ENCODE results near the gene BTBD9.
"Not testable (repeated sequence)": the region's sequence is repeated elsewhere in the genome, so short reads cannot be mapped to it uniquely, and the experiment has no call there.

BTBD9 gene

GRCh38 chr6:38347829-38348228 lies 291.9 kb downstream of the BTBD9 start:
- not testable (repeated sequence) for DNase-seq (ENCODE audit: low read depth in 2 of 2)

- DNase-seq (ENCODE audit: low read depth in 2 of 2), result no peak
These were observed 293.2 kb downstream of the BTBD9 start for GRCh38 chr6:38346291-38347079.

- no peak for DNase-seq (ENCODE audit: low read depth in 2 of 2)
These were observed 294.1 kb downstream of the BTBD9 start for GRCh38 chr6:38345586-38345985.

- no peak for DNase-seq (ENCODE audit: low read depth in 2 of 2)
These were observed 298.2 kb downstream of the BTBD9 start for GRCh38 chr6:38341496-38341895.

GRCh38 chr6:38339914-38340313 lies 299.8 kb downstream of the BTBD9 start:
- no peak for DNase-seq (ENCODE audit: low read depth in 2 of 2)

GRCh38 chr6:38337819-38338465 lies 301.8 kb downstream of the BTBD9 start:
- no peak for DNase-seq (ENCODE audit: low read depth in 2 of 2)

GRCh38 chr6:38336922-38337321 lies 302.8 kb downstream of the BTBD9 start:
- no peak for DNase-seq (ENCODE audit: low read depth in 2 of 2)

GRCh38 chr6:38326837-38327236 lies 312.9 kb downstream of the BTBD9 start:
- no peak for DNase-seq (ENCODE audit: low read depth in 2 of 2)

- DNase-seq (ENCODE audit: low read depth in 2 of 2), result no peak
These were observed 316.5 kb downstream of the BTBD9 start for GRCh38 chr6:38323216-38323615.

GRCh38 chr6:38322138-38322537 lies 317.6 kb downstream of the BTBD9 start:
- no peak for DNase-seq (ENCODE audit: low read depth in 2 of 2)

- no peak for DNase-seq (ENCODE audit: low read depth in 2 of 2)
These were observed 318.9 kb downstream of the BTBD9 start for GRCh38 chr6:38320843-38321242.

- no peak for DNase-seq (ENCODE audit: low read depth in 2 of 2)
These were observed 319.4 kb downstream of the BTBD9 start for GRCh38 chr6:38320358-38320757.

GRCh38 chr6:38319256-38320212 lies 320.2 kb downstream of the BTBD9 start:
- no peak for DNase-seq (ENCODE audit: low read depth in 2 of 2)

- DNase-seq (ENCODE audit: low read depth in 2 of 2), result no peak
These were observed 323.4 kb downstream of the BTBD9 start for GRCh38 chr6:38316099-38316868.

GRCh38 chr6:38311201-38311600 lies 328.5 kb downstream of the BTBD9 start:
- no peak for DNase-seq (ENCODE audit: low read depth in 2 of 2)

GRCh38 chr6:38310061-38310460 lies 329.7 kb downstream of the BTBD9 start:
- no peak for DNase-seq (ENCODE audit: low read depth in 2 of 2)

- no peak for DNase-seq (ENCODE audit: low read depth in 2 of 2)
These were observed 332.0 kb downstream of the BTBD9 start for GRCh38 chr6:38307740-38308139.

GRCh38 chr6:38306931-38307330 lies 332.8 kb downstream of the BTBD9 start:
- DNase-seq (ENCODE audit: low read depth in 2 of 2), result no peak

- no peak for DNase-seq (ENCODE audit: low read depth in 2 of 2)
These were observed 333.6 kb downstream of the BTBD9 start for GRCh38 chr6:38305995-38306681.

- no peak for DNase-seq (ENCODE audit: low read depth in 2 of 2)
These were observed 336.9 kb downstream of the BTBD9 start for GRCh38 chr6:38302838-38303237.

GRCh38 chr6:38302081-38302480 lies 337.6 kb downstream of the BTBD9 start:
- no peak for DNase-seq (ENCODE audit: low read depth in 2 of 2)

Data from stimulated activated CD4-positive, alpha-beta T cell treated with anti-CD3 and anti-CD28 coated beads, Interleukin-12 subunit alpha, Interleukin-12 subunit beta, amount 100 ng/mL, for 24 hours (primary cell).